Measurements from ENCODE around the gene SLC29A4. TPM values are rescaled to one million over a fixed set of nuclear protein-coding genes. Genes with fewer than 3 reads are reported as not detected.

The SLC29A4 gene
- total RNA-seq, 1 experiment from 2014 or later: 24.5 TPM

DNA sequence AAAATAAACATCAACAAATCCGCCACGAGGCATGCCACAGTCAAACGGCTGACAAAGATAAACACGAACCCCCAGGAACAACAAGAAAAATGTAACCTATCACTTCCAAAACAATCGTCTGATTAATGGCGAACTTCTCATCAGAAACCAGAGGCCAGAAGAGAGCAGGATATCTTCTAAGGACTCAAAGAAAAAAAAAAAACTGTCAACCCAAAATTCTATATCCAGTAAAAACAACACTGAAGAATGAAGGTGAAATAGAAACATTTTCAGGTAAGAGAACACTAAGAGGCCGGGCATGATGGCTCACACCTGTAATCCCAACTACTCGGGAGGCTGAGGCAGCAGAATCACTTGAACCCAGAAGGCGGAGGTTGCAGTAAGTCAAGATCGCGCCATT, 54.3 kb downstream of the SLC29A4 start:
- peaks cover 7 to 10% of the 10 kb centered on the region in 2 experiments for H3K36me3 ChIP-seq (ENCODE audit: control insufficient read depth in 1 of 2, insufficient read depth in 2 of 2, low read length in 2 of 2)
- ATAC-seq (no peak), DNase-seq (ENCODE audit: low read depth, low spot score) (no peak)
- H3K9me2 ChIP-seq (ENCODE audit: insufficient read depth): no peaks in the 10 kb centered on the region
- H3K4me1 ChIP-seq (ENCODE audit: control insufficient read depth in 1 of 2, insufficient read depth in 2 of 2, low read length in 2 of 2): no peaks in the 10 kb centered on the region
- intact Hi-C loops (cut with micrococcal nuclease): no loop called here
- CTCF ChIA-PET: no interaction called here
- no TSS peak for BruUV-seq (replicated peaks)
- POLR2A ChIA-PET: no interaction called here
- H3K79me2 ChIP-seq (ENCODE audit: insufficient read depth, low read length): peaks cover 5% of the 10 kb centered on the region; the same call in 1 of the 2 replicates
- no peaks in the 10 kb centered on the region for H3K27me3 ChIP-seq (ENCODE audit: insufficient read depth, low read length)
- no peak overlapping the region for H3K4me2 ChIP-seq (ENCODE audit: low read length)
- RAD21 ChIA-PET (ENCODE audit: low non-redundant PET in 1 of 2, low total read pairs in 2 of 2, uncharacterized antibody in 2 of 2, unreplicated experiment in 2 of 2): no interaction called here
- H2AFZ ChIP-seq (ENCODE audit: low read depth, low read length, poor library complexity, severe bottlenecking): no peak overlapping the region
- no peak overlapping the region for H3K4me3 ChIP-seq (replicated peaks in 1 of 2; ENCODE audit: low read depth in 1 of 2, low read length in 2 of 2)
- H3K9ac ChIP-seq (ENCODE audit: low read length): no peak overlapping the region
- H3K9me3 ChIP-seq (ENCODE audit: control insufficient read depth in 1 of 2, insufficient read depth in 1 of 2, low read depth in 1 of 2, low read length in 2 of 2): no peaks in the 10 kb centered on the region
- H4K20me1 ChIP-seq (ENCODE audit: insufficient read depth): no peaks in the 10 kb centered on the region
- TF ChIP-seq CEBPB (IDR thresholded peaks at IDR 0.05; ENCODE audit: low read depth) (no peak), FOSL1 (IDR thresholded peaks at IDR 0.05; ENCODE audit: low read depth) (no peak), CBX3 (IDR thresholded peaks at IDR 0.05; ENCODE audit: low read depth) (no peak), YY1 (IDR thresholded peaks at IDR 0.05; ENCODE audit: extremely low read depth, insufficient replicate concordance, low read depth, low read length) (no peak), SIN3A (IDR thresholded peaks at IDR 0.05; ENCODE audit: low read depth) (no peak), ATF3 (IDR thresholded peaks at IDR 0.05) (no peak), EZH2 (IDR thresholded peaks at IDR 0.05) (no peak), EZH2phosphoT487 (IDR thresholded peaks at IDR 0.05; ENCODE audit: borderline replicate concordance) (no peak), POLR2AphosphoS5 (IDR thresholded peaks at IDR 0.05; ENCODE audit: low read depth, low read length) (no peak), RAD21 (IDR thresholded peaks at IDR 0.05; ENCODE audit: low read depth) (no peak), POLR2A (IDR thresholded peaks at IDR 0.05; ENCODE audit: borderline replicate concordance, extremely low read depth, insufficient read depth, insufficient read length) (no peak), SRF (IDR thresholded peaks at IDR 0.05; ENCODE audit: low read depth) (no peak)
- no peak overlapping the region for H3K27ac ChIP-seq (ENCODE audit: low read depth, low read length)

GRCh38 chr7:5339955-5340354, 57.2 kb downstream of the SLC29A4 start:
- H2AFZ ChIP-seq (ENCODE audit: low read depth, low read length, poor library complexity, severe bottlenecking): no peak overlapping the region
- RAD21 ChIA-PET (ENCODE audit: low non-redundant PET in 1 of 2, low total read pairs in 2 of 2, uncharacterized antibody in 2 of 2, unreplicated experiment in 2 of 2): no interaction called here
- H4K20me1 ChIP-seq (ENCODE audit: insufficient read depth): no peaks in the 10 kb centered on the region
- no peaks in the 10 kb centered on the region for H3K4me1 ChIP-seq (ENCODE audit: control insufficient read depth in 1 of 2, insufficient read depth in 2 of 2, low read length in 2 of 2)
- POLR2A ChIA-PET: no interaction called here
- no peak for DNase-seq (ENCODE audit: low read depth, low spot score)
- ATAC-seq: no peak
- no TSS peak for BruUV-seq (replicated peaks)
- H3K79me2 ChIP-seq (ENCODE audit: insufficient read depth, low read length): peaks cover 5% of the 10 kb centered on the region; the same call in 1 of the 2 replicates
- intact Hi-C loops (cut with micrococcal nuclease): no loop called here
- no peak overlapping the region for H3K27ac ChIP-seq (ENCODE audit: low read depth, low read length)
- H3K9me3 ChIP-seq (ENCODE audit: control insufficient read depth in 1 of 2, insufficient read depth in 1 of 2, low read depth in 1 of 2, low read length in 2 of 2): no peaks in the 10 kb centered on the region
- H3K4me2 ChIP-seq (ENCODE audit: low read length): no peak overlapping the region
- no peaks in the 10 kb centered on the region for H3K27me3 ChIP-seq (ENCODE audit: insufficient read depth, low read length)
- CTCF ChIA-PET: no interaction called here
- no peak overlapping the region for H3K9ac ChIP-seq (ENCODE audit: low read length)
- TF ChIP-seq SIN3A (IDR thresholded peaks at IDR 0.05; ENCODE audit: low read depth) (no peak), EZH2phosphoT487 (IDR thresholded peaks at IDR 0.05; ENCODE audit: borderline replicate concordance) (no peak), JUND (IDR thresholded peaks at IDR 0.05) (no peak), POLR2A (IDR thresholded peaks at IDR 0.05; ENCODE audit: borderline replicate concordance, extremely low read depth, insufficient read depth, insufficient read length) (no peak), CBX3 (IDR thresholded peaks at IDR 0.05; ENCODE audit: low read depth) (no peak), MAX (IDR thresholded peaks at IDR 0.05) (no peak)
- peaks cover 21 to 27% of the 10 kb centered on the region in 2 experiments for H3K36me3 ChIP-seq (ENCODE audit: control insufficient read depth in 1 of 2, insufficient read depth in 2 of 2, low read length in 2 of 2)
- no peak overlapping the region for H3K4me3 ChIP-seq (replicated peaks in 1 of 2; ENCODE audit: low read depth in 1 of 2, low read length in 2 of 2)
- H3K9me2 ChIP-seq (ENCODE audit: insufficient read depth): no peaks in the 10 kb centered on the region
